HEK293T (cell line): ENCODE results near the gene TMEM123.

Experiments used
- ARNT ChIP-seq: fragments of 450-650 bp; IDR thresholded peaks from 2 replicates; pipeline ENCODE4 v1.6.1; 2017; ENCODE audit warnings: mild to moderate bottlenecking
- BHLHE40 ChIP-seq: fragments of 450-650 bp; IDR thresholded peaks from 2 replicates; pipeline ENCODE4 v1.6.1; 2016; ENCODE audit warnings: mild to moderate bottlenecking, moderate library complexity, borderline replicate concordance
- CTBP1 ChIP-seq: fragments of 450-650 bp; IDR thresholded peaks from 2 replicates; pipeline ENCODE4 v1.6.1; 2016; ENCODE audit warnings: borderline replicate concordance
- ELF4 ChIP-seq: fragments of 450-650 bp; IDR thresholded peaks from 2 replicates; pipeline ENCODE4 v1.6.1; 2017; ENCODE audit warnings: antibody characterized with exemption
- FOXA1 ChIP-seq: fragments of 450-650 bp; IDR thresholded peaks from 2 replicates; pipeline ENCODE4 v1.6.1; 2016; ENCODE audit warnings: mild to moderate bottlenecking
- FOXK2 ChIP-seq: fragments of 450-650 bp; IDR thresholded peaks from 2 replicates; pipeline ENCODE4 v1.6.1; 2016; ENCODE audit warnings: mild to moderate bottlenecking
- FOXM1 ChIP-seq: fragments of 450-650 bp; IDR thresholded peaks from 2 replicates; pipeline ENCODE4 v1.6.1; 2017; ENCODE audit warnings: mild to moderate bottlenecking, borderline replicate concordance
- HDGF ChIP-seq: fragments of 450-650 bp; IDR thresholded peaks from 2 replicates; pipeline ENCODE4 v1.6.1; 2017; ENCODE audit warnings: antibody characterized with exemption, borderline replicate concordance
- PKNOX1 ChIP-seq: fragments of 450-650 bp; IDR thresholded peaks from 2 replicates; pipeline ENCODE4 v1.6.1; 2016
- SP1 ChIP-seq: fragments of 450-650 bp; IDR thresholded peaks from 2 replicates; pipeline ENCODE4 v1.6.1; 2017
- SUZ12 ChIP-seq: fragments of 450-650 bp; IDR thresholded peaks from 2 replicates; pipeline ENCODE4 v1.6.1; 2016; ENCODE audit warnings: mild to moderate bottlenecking
- TARDBP ChIP-seq: fragments of 450-650 bp; IDR thresholded peaks from 2 replicates; pipeline ENCODE4 v1.6.1; 2016
- ZNF384 ChIP-seq: fragments of 450-650 bp; IDR thresholded peaks from 2 replicates; pipeline ENCODE4 v1.6.1; 2016

- no peak for TF ChIP-seq FOXK2
- TF ChIP-seq SP1, result no peak
- TF ChIP-seq FOXA1, result no peak
- TF ChIP-seq BHLHE40, result no peak
- no peak for TF ChIP-seq TARDBP
- no peak for TF ChIP-seq CTBP1
- no peak for TF ChIP-seq FOXM1
- TF ChIP-seq PKNOX1, result no peak
- TF ChIP-seq ARNT, result no peak
- no peak for TF ChIP-seq SUZ12
- TF ChIP-seq ZNF384, result no peak
- TF ChIP-seq ELF4, result no peak
- TF ChIP-seq HDGF, result no peak
Observed at GRCh38 chr11:102408339-102408738, 44.2 kb downstream of the TMEM123 start.
